ENCODE results near the gene BRF1.

DNA sequence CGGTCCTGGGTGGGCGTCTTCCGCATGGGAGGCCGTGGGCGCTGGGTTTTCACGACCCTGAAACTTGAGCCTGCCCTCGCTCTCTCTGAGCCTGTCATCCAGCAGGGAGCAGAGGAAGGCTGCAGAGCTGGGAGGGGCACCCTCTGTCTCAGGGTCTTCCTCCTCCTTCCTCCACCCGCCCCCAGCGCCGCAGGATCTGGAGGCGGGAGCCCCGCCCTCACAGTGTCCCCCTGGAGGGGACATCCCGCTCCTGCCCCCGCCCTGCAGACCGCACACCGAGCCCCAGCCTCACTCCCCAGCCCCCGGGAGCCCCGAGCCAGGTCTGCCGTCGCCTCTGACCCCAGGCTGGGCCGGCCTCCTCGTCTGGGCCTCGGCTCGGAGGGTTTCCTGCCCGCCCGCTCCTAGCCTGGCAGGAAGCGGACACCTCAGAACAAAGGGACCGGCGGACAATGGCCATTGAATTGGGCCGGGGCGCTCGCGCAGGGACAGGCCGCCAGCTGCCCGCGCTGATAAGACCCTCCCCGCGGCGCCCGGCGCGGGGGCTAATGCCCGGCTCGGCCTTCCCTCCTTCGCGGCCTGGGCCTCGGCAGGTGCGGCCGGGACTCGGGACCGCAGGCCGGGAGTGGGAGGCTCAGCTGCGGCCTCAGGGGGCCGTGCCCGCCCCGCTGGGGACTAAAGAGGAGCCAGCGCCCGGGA is 104.4 kb downstream of the BRF1 start:
- TF ChIP-seq, protein P1, sequence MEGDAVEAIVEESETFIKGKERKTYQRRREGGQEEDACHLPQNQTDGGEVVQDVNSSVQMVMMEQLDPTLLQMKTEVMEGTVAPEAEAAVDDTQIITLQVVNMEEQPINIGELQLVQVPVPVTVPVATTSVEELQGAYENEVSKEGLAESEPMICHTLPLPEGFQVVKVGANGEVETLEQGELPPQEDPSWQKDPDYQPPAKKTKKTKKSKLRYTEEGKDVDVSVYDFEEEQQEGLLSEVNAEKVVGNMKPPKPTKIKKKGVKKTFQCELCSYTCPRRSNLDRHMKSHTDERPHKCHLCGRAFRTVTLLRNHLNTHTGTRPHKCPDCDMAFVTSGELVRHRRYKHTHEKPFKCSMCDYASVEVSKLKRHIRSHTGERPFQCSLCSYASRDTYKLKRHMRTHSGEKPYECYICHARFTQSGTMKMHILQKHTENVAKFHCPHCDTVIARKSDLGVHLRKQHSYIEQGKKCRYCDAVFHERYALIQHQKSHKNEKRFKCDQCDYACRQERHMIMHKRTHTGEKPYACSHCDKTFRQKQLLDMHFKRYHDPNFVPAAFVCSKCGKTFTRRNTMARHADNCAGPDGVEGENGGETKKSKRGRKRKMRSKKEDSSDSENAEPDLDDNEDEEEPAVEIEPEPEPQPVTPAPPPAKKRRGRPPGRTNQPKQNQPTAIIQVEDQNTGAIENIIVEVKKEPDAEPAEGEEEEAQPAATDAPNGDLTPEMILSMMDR (IDR thresholded peaks at IDR 0.05; ENCODE audit: insufficient read depth, low read length, poor library complexity, severe bottlenecking) = no peak
- TF ChIP-seq EZH2phosphoT487 (conservative IDR thresholded peaks at IDR 0.05; ENCODE audit: low read length) = no peak

Data from SU-DHL-6 (cell line).